Measurements from ENCODE around the gene SHCBP1.

SHCBP1 gene

DNA sequence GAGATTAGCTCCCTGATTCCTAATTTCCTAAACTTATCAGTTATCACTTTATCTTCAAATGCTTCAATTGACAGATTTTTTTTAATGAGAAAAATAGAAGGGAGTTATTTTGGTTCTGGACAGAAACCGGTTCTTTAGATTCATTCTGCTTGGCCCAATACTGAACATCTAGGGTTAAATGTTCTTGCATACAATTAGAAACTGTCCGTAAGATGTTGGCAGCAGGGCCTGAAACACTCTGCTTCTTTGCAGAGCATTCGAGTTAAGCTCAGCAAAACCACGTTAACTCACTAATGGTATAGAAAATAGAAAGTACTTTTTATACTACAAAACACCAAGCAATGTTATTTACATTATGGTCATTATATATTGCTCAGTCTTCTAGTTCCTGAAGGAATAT, 7.2 kb downstream of the SHCBP1 start:
- no peak for DNase-seq

DNA sequence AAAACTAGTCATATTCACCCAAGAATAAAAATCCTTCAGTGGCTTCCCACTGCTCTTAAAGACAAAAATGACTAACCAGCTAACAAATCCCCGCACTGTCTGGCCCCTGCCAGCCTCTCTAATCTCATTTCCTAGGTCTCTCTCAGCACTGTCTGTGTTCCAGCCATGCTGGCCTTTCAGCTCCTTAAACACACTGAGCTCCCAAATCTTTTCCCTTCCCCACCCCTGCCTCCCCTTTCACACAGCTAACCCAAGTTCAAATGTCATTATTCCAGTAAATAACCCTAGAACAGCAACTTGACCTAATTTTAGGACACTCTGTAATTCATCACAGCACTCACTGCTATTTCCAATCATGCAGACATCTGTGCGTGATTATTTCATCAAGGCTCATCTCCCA, 7.8 kb downstream of the SHCBP1 start:
- no peak for DNase-seq

DNA sequence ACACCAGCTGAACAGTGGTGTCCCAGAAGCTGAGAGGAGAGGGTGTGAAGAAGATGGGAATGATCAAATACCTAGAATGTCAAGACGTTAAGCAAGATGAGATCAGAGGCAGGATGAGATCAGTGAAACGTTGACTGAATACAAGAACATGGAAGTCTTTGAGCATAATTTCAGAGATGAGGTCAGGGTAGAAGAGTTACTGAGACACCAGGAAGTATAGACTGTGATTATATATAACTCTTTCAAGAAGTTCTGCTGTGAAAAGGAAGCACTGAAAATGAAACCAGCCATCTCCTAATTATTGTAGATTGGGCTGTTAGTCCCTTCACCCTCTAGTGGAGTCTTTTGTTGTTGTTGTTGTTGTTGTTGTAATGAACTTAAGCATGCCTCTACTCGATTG, 9.1 kb downstream of the SHCBP1 start:
- no peak for DNase-seq

DNA sequence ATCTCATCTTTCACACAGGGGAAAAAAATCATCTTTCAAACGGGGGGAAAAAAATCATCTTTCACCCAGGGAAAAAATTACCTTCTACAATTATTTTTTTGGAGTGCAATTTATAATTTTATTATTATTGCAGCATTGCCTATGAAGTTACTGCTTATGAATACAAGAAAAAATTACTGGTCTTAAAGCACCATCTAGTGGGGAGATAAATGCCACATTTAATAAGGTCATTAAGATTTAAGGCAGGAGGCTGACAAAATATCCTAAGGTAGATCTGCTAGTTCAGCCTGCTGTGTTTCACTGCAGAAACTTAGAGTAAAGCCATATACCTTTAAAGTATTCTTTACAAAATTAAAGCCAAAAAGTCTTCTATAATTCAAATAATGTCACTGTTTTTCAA, 13.7 kb downstream of the SHCBP1 start:
- DNase-seq, result no peak

DNA sequence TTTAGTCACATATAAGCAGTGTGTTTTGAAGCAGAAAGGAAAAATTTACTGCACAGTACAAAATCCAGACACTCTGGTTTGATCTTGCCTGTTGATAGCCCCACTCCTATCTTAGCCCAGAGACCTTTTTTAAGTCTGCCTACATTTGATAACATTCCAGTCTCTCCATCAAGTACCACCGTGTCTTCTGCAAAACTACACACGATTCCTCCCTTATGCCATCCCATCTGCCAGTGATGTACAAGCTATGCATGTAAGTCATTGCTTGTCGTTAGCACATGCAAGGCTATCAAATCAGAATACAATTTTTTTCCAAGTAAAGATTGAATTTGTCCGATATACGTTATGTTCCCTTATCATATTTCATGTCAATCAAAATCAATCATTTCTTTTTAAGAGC, 14.9 kb downstream of the SHCBP1 start:
- no peak for DNase-seq

DNA sequence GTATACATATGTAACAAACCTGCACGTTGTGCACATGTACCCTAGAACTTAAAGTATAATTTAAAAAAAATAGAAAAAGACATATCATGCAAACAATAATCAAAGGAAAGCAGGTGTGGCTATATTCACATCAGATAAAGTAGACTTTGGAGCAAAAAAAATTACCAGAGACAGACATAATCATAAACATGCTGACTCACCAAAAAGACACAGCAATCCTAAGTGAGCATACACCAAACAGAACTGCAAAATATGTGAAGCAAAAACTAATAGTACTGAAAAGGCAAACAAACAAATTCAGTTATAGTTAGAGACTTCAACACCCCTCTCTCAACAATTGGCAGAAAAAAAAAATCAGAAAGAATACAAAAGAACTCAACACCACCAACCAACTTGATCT, 29.9 kb downstream of the SHCBP1 start:
- DNase-seq, result no peak

DNA sequence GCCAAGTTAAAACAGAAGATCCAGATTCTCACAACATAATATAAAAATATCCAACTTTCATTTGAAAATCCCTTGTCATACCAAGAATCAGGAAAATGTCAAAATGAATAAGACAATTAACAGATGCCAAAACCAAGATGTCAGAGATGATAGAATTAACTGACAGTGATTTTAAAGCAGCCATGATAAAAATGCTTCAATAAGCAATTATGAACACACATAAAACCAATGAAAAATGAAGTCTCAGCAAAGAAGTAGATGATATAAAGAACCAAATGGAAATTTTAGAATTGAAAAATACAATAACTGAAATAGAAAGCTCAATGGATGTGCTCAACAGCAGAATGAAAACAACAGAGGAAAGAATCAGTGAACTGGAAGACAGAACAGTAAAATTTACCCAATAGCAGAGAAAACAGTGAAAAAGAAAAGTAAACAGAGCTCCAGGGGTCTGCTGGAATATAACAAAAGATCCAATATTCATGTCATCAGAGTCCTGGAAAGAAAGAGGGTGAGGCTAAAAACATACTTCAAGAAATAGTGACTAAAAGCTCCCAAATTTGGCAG, 35.1 kb downstream of the SHCBP1 start:
- no peak for DNase-seq

DNA sequence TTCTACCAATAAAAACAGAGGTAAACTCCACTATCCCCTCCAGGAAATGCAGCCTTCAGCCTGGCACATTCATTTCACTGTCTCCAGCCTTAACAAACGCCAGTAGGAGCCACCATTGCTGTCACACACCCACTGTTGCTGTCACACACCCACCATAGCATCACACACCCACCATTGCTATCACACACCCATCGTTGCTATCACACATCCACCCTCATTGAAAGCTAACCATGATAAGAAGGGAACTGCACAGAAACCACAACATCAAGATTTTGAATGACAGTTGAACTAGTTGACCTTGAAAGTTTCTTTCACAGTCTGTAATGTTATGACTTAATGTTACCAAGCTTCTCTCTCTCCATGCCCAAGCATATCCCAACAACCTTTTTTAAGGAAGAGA, 38.1 kb downstream of the SHCBP1 start:
- DNase-seq, result no peak

DNA sequence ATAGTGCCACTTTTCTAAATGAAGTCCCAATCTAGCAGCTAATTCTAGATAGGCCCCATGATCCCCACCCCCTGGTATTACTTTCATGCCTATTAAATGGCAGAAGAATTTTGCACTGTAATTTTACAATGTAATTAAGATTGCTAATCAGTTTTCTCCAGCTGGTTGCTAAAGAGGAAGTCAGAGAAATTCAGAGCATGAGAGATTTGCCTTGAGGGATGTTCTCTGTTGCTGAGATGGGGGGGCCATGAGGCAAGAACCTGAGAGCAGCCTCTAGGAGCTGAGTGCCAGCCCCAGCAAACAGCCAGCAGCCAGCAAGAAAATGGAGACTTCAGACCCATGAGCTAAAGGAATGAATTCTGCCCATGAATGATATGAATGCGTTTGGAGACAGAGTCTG, 38.9 kb downstream of the SHCBP1 start:
- no peak for DNase-seq

DNA sequence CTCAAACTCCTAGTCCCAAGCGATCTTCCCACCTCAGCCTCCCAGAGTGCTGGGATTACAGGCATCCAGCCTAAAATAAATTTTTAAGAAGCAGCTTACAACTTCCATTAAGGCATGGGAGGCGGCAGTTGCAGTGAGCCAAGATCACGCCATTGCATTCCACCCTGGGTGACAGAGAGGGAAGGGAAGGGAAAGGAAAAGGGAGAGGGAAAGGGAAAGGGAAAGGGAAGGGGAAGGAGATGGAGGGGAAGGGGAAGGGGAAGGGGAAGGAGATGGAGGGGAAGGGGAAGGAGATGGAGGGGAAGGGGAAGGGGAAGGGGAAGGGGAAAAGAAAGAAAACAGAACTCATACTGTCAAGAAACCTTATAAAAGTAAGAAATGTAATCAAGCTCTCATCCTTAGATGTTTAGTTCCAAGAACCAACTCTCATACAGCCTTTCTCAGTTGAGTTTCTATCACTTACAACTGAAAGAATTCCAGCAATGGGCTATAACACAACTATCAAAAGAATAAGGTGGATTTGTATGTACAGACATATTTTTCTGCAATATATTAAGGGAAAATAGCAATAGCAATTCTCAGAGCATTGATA, 43.1 kb downstream of the SHCBP1 start:
- DNase-seq, result no peak

DNA sequence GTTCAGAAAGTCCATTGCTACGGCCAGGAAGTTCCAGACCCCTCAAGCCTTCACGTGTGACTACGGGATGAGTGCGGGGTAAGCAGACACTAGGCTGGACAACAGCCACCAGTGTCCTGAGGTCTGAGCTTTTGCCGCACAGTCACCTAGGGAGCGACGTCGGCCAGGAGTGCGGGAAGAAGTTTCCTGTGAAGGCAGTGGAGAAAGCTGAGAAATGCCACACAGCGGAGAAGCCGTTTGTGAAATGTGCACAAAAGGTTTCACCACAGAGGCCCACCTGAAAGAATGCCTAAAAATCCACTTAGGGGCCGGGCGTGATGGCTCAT, 47.4 kb downstream of the SHCBP1 start:
- DNase-seq, result no peak

DNA sequence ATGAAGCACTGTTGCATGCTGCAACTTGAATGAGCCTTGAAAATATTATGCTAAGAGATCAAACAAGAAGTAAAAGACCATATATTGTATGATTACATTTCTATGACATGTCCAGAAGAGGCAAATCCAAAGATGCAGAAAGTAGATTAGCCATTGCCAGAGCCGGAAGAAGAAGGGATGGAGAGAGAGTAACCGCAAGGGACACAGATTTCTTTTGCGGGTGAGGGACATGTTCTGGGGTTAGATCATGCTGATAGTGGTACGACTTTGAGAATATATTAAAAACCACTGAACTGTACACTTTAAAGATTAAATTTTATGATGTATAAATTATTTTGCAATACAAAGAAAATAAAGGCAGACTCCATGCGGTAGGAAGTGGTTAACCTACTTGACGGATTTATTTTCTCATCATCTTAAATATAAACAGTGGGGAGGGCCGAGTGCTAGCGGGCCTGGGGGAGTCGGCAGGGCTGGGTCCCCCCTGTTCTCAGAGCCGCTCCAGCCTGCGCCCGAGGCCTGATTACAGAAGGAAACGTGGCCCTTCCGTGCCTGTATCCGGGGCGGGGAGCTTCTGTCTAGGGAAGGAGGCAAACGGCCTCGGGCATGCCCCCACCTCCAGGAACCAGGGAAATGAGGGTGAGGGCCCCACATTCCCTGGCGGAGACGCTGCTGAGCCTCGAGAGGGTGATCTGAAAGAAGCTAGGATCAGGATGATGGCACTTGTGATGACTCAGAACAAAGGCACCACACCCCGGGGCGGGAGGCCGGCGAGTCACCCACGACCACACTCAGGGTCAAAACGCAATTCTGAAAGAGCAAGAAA, 48.0 kb downstream of the SHCBP1 start:
- DNase-seq, result no peak

DNA sequence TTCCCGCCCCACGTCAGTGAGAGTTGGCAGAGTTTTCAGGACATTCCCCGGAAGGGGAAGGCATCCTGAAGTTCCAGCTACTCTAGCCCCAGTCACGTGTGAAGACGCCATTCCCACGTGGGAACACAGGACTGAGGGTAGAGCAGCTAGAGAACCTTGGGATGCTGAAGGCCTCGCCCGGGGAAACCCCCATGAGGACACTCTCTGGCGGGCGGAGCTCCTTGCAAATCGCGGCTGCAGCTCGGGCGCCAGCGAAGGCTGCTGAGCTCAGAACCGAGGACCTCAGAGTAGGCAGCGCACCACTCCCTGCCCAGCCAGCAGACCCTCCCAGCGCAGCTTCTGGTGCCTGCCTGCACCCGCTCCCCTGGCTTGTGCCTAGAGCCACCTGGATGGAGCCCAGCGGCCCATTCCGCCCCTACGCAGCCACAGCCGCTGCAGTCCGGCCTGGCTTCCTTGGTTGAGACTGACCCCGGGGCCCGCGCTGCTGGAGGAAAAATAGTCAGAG, 51.9 kb downstream of the SHCBP1 start:
- no peak for DNase-seq

DNA sequence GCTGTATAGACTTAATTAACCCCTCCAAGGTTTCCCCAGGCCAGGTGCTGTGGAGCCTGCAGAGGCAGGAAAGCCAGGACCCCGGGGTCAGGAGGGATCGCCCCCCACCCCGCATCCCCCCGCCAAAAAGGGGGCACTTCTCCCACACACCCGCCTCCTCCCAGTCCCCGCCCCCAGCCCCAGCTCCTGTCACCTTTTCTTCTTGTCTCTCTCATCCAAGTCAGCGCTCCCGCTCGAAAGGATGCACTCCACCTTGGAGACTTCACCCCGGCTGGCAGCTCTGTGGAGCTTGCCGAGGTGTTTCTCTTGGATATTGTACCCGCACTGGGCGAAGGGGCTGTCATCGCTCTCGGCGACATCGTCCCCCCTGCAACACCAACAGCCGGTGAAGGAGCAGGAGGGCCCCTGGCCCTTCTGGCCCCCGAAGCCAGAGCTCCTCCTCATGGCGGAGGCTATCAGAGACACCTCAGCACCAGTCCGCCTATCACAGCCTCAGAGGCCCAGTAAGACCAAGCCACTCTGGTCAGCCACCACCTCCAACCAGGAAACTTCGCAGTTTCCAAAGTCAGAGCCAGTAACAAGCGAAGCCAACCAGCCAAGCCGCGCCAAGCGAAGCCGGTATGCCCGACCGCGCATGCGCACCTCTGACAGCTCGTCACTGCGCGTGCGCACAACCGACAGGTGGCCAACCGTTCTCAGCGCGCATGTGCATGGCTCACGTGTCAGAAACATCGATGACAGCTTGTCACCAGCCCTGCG, 52.5 kb downstream of the SHCBP1 start:
- DNase-seq, result no peak

DNA sequence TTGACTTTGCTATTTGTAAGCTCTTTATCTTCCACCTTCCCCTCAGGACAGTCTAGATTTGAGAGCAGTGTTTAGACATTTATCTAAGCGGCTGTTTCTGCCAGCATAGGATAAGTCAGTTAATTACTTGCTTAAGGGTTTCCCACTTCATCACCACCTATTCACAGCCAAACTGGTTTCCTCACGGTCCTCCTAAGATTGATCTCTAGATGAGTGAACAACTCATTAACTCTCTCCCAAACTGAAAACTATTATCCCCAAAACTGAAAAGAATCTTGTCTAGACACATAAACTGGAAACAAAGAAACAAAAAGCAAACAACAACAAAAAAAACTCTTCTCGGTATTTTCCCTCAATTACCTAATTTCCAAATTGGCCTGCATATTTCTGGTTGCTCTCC, 58.2 kb downstream of the SHCBP1 start:
- no peak for DNase-seq

DNA sequence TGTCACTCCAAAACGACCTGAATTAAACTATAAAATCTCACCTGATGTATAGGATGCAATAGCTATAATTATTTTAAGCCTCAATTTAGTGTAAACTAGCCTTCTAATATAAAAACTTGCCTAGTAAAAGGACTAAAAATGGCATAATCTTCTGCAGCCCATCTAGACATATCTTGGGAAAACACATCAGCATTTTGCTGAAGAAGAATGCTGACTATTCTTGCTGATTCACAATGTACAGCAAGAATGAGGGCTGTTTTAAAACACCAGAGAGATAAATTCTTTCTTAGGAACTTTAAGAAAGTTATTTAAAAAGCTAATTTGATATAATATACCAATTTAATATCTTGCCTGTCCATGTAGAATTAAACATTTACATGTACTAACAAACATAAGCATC, 63.2 kb downstream of the SHCBP1 start:
- DNase-seq, result no peak

DNA sequence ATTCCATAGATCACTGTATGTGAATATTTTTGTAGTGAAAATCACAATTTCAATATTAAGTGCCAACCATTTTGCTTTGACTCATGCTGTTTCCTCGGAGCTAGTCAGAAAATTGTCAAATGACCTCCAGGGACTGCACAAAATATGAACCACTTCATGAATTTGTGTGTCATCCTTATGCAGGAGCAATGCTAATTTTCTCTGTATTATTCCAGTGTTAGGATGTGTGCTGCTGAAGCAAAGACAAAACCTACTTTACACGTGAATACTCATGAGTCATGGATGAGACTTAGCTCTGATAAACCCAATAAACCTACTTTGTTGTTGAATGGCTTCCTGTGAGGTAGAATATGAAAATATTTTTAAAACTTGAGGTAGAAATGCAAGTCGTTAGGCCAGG, 65.2 kb downstream of the SHCBP1 start:
- DNase-seq, result no peak

DNA sequence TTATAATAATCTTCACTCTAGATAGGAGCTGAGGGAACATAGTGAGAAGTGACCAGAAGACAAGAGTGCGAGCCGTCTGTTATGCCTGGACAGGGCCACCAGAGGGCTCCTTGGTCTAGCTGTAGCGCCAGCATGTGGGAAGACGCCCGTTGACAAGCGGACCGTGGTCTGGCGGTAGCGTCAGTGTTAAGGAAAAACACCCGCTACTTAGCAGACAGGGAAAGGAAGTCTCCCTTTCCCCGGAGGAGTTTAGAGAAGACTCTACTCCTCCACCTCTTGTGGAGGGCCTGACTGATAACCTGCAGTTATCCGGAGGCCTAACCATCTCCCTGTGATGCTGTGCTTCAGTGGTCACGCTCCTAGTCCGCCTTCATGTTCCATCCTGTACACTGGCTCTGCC, 66.7 kb downstream of the SHCBP1 start:
- peak; percentile 50 for DNase-seq

DNA sequence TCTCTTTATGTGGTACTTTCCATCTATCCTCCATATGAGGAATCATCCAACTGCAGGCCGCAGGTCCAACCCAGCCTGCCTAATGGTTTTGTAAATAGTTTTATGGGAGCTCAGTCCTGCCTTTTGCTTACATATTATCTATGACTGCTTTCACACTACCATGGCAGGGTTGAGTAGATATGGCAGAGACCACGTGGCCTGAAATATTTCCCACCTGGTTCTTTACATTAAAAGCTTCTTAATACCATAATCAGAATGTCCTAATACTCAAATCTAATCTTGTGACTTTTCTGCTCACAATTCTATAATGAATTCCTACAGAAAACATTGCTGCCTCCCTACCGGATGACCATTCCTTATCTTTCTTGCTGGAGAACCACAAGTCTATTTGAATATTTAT, 71.7 kb downstream of the SHCBP1 start:
- DNase-seq, result no peak
